ENCODE results near the gene FARSA. TPM values are rescaled to one million over a fixed set of nuclear protein-coding genes. Genes with fewer than 3 reads are reported as not detected.
A peak's percentile ranks its signal among the peaks of the same experiment; 100 is the strongest.
"Not testable (repeated sequence)": the region's sequence is repeated elsewhere in the genome, so short reads cannot be mapped to it uniquely, and the experiment has no call there.

FARSA gene
- 10 to 100 TPM; 63.4 to 70.4 TPM for total RNA-seq

DNA sequence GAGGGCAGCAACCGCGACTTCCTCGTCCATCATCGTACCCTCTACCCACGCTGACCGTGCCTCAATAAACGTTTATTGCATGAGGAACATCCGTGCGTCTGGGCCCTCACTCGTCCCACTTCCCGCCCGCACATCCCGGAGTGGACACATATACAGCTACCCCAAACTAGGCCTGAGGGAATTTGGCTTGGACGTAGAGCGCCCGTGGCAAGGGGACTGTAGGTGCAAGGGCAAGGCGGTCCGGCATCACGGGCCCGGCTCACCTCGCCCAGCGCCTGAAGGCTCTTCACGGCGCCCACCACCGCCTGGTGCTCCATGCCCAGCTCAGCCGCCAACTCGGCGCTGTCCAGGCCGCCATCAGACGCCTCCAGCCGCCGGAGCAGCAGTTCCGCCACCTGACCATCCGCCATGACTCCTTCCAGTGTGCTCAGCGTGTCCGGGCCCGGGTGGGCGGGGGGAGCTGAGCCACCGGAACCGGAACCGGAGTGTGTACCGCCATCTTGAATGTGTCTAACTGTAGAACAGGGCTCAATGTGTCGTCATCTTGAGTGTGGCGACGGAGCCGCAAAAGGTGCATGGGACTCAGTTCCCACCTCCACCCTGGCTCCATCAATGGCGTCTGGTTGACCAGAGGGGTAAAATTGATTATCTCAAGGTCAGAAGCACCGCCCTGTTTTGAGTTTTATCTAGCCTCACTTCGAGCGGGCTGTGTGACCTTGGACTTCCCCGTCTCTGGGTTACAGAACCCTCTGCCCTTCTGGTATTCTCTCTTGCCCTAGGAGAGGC is at the start of gene FARSA:
TSS of gene FARSA (minus strand) at position 425 of the 786 bp plus-strand sequence. CDS start at position 410, 15 bp downstream.
- ATAC-seq (replicated peaks in 1 of 2), result peak; percentile 67 to 70
- peak; percentile 86 to 90 for DNase-seq
- Mint-ChIP-seq H3K9me3 (no peaks in the 10 kb centered on the region), H3K27me3 (ENCODE audit: low read depth) (no peaks in the 10 kb centered on the region), H3K4me3 (peak within 1 kb of the TSS; percentile 93), H3K27ac (peak within 1 kb of the TSS; percentile 89), H3K4me1 (ENCODE audit: low read depth) (peaks cover 52% of the 10 kb centered on the region), H3K36me3 (ENCODE audit: insufficient read depth in 2 of 2) (peaks cover 6 to 16% of the 10 kb centered on the region in 2 donors)

DNA sequence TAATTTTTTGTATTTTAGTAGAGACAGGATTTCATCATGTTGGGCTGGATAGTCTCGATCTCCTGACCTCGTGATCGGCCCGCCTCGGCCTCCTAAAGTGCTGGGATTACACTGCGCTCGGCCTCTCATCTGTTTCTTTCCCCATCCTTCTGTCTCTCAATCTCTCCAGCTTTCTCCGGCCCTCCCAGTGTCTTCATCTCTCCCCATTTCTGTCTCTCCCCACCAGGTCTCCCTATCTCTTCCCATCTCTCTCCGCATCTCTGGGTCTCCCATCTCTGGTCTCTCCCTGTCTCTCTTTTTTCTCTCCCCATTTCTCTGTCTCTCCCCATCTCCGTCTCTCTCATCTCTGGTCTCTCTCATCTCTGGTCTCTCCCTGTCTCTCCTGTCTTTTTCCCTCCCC is 49.6 kb upstream of the FARSA start:
- Mint-ChIP-seq H3K36me3 (ENCODE audit: insufficient read depth in 2 of 2) (no peaks in the 10 kb centered on the region), H3K9me3 (no peaks in the 10 kb centered on the region), H3K27ac (no peak overlapping the region), H3K4me1 (ENCODE audit: low read depth) (peaks cover under 1% of the 10 kb centered on the region), H3K4me3 (no peak overlapping the region), H3K27me3 (ENCODE audit: low read depth) (peaks cover 7% of the 10 kb centered on the region)
- ATAC-seq (replicated peaks in 1 of 2), result no peak
- DNase-seq, result no peak

DNA sequence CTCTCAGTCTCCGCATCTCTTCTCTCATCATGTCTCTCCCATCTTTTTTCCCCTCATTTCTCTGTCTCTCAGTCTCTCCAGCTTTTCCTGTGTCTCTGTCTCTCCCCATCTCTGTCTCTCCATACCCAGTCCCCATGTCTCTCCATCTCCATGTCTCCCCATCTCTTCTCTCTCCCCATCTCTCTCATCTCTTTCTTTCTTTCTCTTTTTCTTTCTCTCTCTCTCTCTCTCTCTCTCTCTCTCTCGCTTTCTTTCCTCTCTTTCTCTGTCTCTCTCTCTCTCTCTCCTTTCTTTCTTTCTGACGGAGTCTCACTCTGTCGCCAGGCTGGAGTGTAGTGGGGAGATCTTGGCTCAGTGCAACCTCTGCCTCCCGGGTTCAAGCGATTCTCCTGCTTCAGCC is 49.1 kb upstream of the FARSA start:
- ATAC-seq (replicated peaks in 1 of 2), result no peak
- Mint-ChIP-seq H3K9me3 (no peaks in the 10 kb centered on the region), H3K36me3 (ENCODE audit: insufficient read depth in 2 of 2) (no peaks in the 10 kb centered on the region), H3K4me1 (ENCODE audit: low read depth) (peaks cover 5% of the 10 kb centered on the region), H3K4me3 (no peak overlapping the region), H3K27me3 (ENCODE audit: low read depth) (peaks cover 12% of the 10 kb centered on the region), H3K27ac (no peak overlapping the region)
- no peak for DNase-seq

- no peaks in the 10 kb centered on the region for H3K9me3 Mint-ChIP-seq
- no peak for DNase-seq
- peaks cover 16% of the 10 kb centered on the region for H3K27me3 Mint-ChIP-seq (ENCODE audit: low read depth)
- H3K4me3 Mint-ChIP-seq, result no peak overlapping the region
- no peak overlapping the region for H3K27ac Mint-ChIP-seq
- no peaks in the 10 kb centered on the region for H3K36me3 Mint-ChIP-seq (ENCODE audit: insufficient read depth in 2 of 2)
- ATAC-seq (replicated peaks in 1 of 2), result no peak
- peaks cover 6% of the 10 kb centered on the region for H3K4me1 Mint-ChIP-seq (ENCODE audit: low read depth)
Observed at GRCh38 chr19:12979974-12980373, 46.5 kb upstream of the FARSA start.

GRCh38 chr19:12976109-12976508 is 42.6 kb upstream of the FARSA start:
- not testable (repeated sequence) for DNase-seq; H3K9me3 Mint-ChIP-seq; H3K27ac Mint-ChIP-seq; H3K36me3 Mint-ChIP-seq (ENCODE audit: insufficient read depth in 2 of 2); ATAC-seq (replicated peaks in 1 of 2); H3K4me1 Mint-ChIP-seq (ENCODE audit: low read depth); H3K4me3 Mint-ChIP-seq
- H3K27me3 Mint-ChIP-seq (ENCODE audit: low read depth), result peaks cover 16% of the 10 kb centered on the region

GRCh38 chr19:12975221-12975741 is 41.8 kb upstream of the FARSA start:
- peaks cover 16% of the 10 kb centered on the region for H3K27me3 Mint-ChIP-seq (ENCODE audit: low read depth)
- DNase-seq (no peak), ATAC-seq (replicated peaks in 1 of 2) (no peak)
- H3K36me3 Mint-ChIP-seq (ENCODE audit: insufficient read depth in 2 of 2), result no peaks in the 10 kb centered on the region
- H3K27ac Mint-ChIP-seq, result no peak overlapping the region
- H3K4me1 Mint-ChIP-seq (ENCODE audit: low read depth), result peaks cover 12% of the 10 kb centered on the region
- H3K4me3 Mint-ChIP-seq, result no peak overlapping the region
- H3K9me3 Mint-ChIP-seq, result no peaks in the 10 kb centered on the region

- H3K4me1 Mint-ChIP-seq (ENCODE audit: low read depth), result peaks cover 17% of the 10 kb centered on the region
- no peaks in the 10 kb centered on the region for H3K9me3 Mint-ChIP-seq
- H3K27me3 Mint-ChIP-seq (ENCODE audit: low read depth), result peaks cover 16% of the 10 kb centered on the region
- no peak overlapping the region for H3K4me3 Mint-ChIP-seq
- DNase-seq (no peak), ATAC-seq (replicated peaks in 1 of 2) (no peak)
- no peaks in the 10 kb centered on the region for H3K36me3 Mint-ChIP-seq (ENCODE audit: insufficient read depth in 2 of 2)
- H3K27ac Mint-ChIP-seq, result no peak overlapping the region
Observed at GRCh38 chr19:12974301-12975220, 41.0 kb upstream of the FARSA start.

DNA sequence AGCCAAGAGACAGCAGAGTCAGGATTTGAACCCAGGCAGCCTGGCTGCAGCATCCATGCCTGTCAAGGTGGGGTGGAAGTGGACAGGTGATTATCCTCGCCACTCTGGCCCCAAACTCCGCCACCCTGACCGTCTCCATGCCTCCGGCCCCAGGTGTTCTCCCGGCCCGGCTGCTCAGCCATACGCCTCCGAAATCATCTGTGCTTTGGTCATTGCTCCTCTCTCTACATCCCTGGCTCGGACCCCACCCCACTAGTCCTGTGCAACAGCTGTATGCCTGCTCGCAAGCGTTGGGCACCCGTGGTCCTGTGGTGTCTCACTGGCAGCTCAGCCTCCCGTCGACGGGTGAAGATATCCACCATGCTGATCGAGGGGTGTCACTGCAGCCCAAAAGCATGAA is 39.7 kb upstream of the FARSA start:
- no peak overlapping the region for H3K27ac Mint-ChIP-seq
- H3K4me3 Mint-ChIP-seq, result no peak overlapping the region
- DNase-seq (no peak), ATAC-seq (replicated peaks in 1 of 2) (no peak)
- peaks cover 17% of the 10 kb centered on the region for H3K4me1 Mint-ChIP-seq (ENCODE audit: low read depth)
- H3K36me3 Mint-ChIP-seq (ENCODE audit: insufficient read depth in 2 of 2), result no peaks in the 10 kb centered on the region
- H3K9me3 Mint-ChIP-seq, result no peaks in the 10 kb centered on the region
- peaks cover 16% of the 10 kb centered on the region for H3K27me3 Mint-ChIP-seq (ENCODE audit: low read depth)

GRCh38 chr19:12970070-12970820 is 36.7 kb upstream of the FARSA start:
- H3K27me3 Mint-ChIP-seq (ENCODE audit: low read depth), result no peaks in the 10 kb centered on the region
- H3K9me3 Mint-ChIP-seq, result no peaks in the 10 kb centered on the region
- H3K4me1 Mint-ChIP-seq (ENCODE audit: low read depth), result peaks cover 17% of the 10 kb centered on the region
- no peaks in the 10 kb centered on the region for H3K36me3 Mint-ChIP-seq (ENCODE audit: insufficient read depth in 2 of 2)
- peak in 1 of 2 donors; percentile 12 for ATAC-seq (replicated peaks in 1 of 2)
- H3K27ac Mint-ChIP-seq, result no peak overlapping the region
- peak overlapping the region in 1 of 2 donors; percentile 16 for H3K4me3 Mint-ChIP-seq
- DNase-seq, result no peak

- Mint-ChIP-seq H3K27ac (no peak within 1 kb of the TSS), H3K4me3 (peak within 1 kb of the TSS in 1 of 2 donors; percentile 16), H3K9me3 (no peaks in the 10 kb centered on the region), H3K27me3 (ENCODE audit: low read depth) (no peaks in the 10 kb centered on the region), H3K4me1 (ENCODE audit: low read depth) (peaks cover 24% of the 10 kb centered on the region), H3K36me3 (ENCODE audit: insufficient read depth in 2 of 2) (no peaks in the 10 kb centered on the region)
- ATAC-seq (replicated peaks in 1 of 2) (no peak), DNase-seq (no peak)
Observed at GRCh38 chr19:12969292-12969988, 35.9 kb upstream of the FARSA start, which contains the start of gene DAND5. Gene DAND5 (plus strand): TSS chr19:12969576. CDS start chr19:12969661, 85 bp downstream.

DNA sequence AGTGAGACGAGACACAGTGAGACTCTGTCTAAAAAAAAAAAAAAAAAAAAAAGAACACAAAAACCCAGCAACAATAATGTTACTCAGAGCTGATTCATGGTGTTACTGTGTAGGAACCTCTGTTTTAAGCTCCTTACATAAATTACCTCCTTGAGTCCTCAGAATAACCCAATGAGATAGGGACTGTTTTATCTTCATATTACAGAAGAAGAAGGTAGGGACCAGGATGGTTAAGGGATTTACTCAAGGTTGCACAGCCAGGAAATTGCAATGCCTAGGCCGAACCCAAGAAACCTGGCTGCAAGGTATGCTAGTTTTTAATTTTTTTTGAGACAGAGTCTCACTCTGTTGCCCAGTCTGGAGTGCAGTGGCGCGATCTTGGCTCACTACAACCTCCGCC is 34.4 kb upstream of the FARSA start:
- peaks cover 24% of the 10 kb centered on the region for H3K4me1 Mint-ChIP-seq (ENCODE audit: low read depth)
- DNase-seq (no peak), ATAC-seq (replicated peaks in 1 of 2) (no peak)
- no peak overlapping the region for H3K4me3 Mint-ChIP-seq
- no peaks in the 10 kb centered on the region for H3K36me3 Mint-ChIP-seq (ENCODE audit: insufficient read depth in 2 of 2)
- H3K9me3 Mint-ChIP-seq, result no peaks in the 10 kb centered on the region
- no peak overlapping the region for H3K27ac Mint-ChIP-seq
- H3K27me3 Mint-ChIP-seq (ENCODE audit: low read depth), result no peaks in the 10 kb centered on the region

- DNase-seq (no peak), ATAC-seq (replicated peaks in 1 of 2) (no peak)
- Mint-ChIP-seq H3K9me3 (no peaks in the 10 kb centered on the region), H3K36me3 (ENCODE audit: insufficient read depth in 2 of 2) (no peaks in the 10 kb centered on the region), H3K27me3 (ENCODE audit: low read depth) (no peaks in the 10 kb centered on the region), H3K4me3 (peak overlapping the region; percentile 83 to 100), H3K4me1 (ENCODE audit: low read depth) (peaks cover 24% of the 10 kb centered on the region), H3K27ac (no peak overlapping the region)
Observed at GRCh38 chr19:12965812-12966135, 32.3 kb upstream of the FARSA start.
